KMS-11 (cell line): ENCODE results near the gene RUNDC3A.

ENCODE experiments used
- H2AFZ ChIP-seq: fragments of 200-600 bp; sonication (generic); 2 replicates; pipeline ENCODE4 v1.6.1; 2016; ENCODE audit warnings: antibody characterized with exemption, mixed run types, low read depth
- H3K27ac ChIP-seq: fragments of 200-600 bp; sonication (generic); 2 replicates; pipeline ENCODE4 v1.6.1; 2016; ENCODE audit warnings: mild to moderate bottlenecking, mixed run types
- H3K27me3 ChIP-seq: fragments of 200-600 bp; sonication (generic); 2 replicates; pipeline ENCODE4 v1.6.1; 2017; ENCODE audit warnings: mild to moderate bottlenecking, low read depth, mixed run types, moderate library complexity; ENCODE audit not compliant: insufficient read depth
- H3K36me3 ChIP-seq: fragments of 200-600 bp; sonication (generic); 2 replicates; pipeline ENCODE4 v1.6.1; 2017; ENCODE audit warnings: mild to moderate bottlenecking, mixed run types; ENCODE audit not compliant: insufficient read depth
- H3K4me1 ChIP-seq: fragments of 200-600 bp; sonication (generic); 2 replicates; pipeline ENCODE4 v1.6.1; 2016; ENCODE audit warnings: mild to moderate bottlenecking, low read depth, mixed run types; ENCODE audit not compliant: poor library complexity, severe bottlenecking
- H3K4me2 ChIP-seq: fragments of 200-600 bp; sonication (generic); 2 replicates; pipeline ENCODE4 v1.7.0; 2016; ENCODE audit warnings: mild to moderate bottlenecking, mixed run types
- H3K4me3 ChIP-seq: fragments of 200-600 bp; sonication (generic); IDR thresholded peaks from 2 replicates; pipeline ENCODE4 v1.6.1; 2017; ENCODE audit warnings: low read depth, low read length, mixed read lengths; ENCODE audit not compliant: insufficient read depth
- H3K79me2 ChIP-seq: fragments of 200-600 bp; sonication (generic); 2 replicates; pipeline ENCODE4 v1.6.1; 2016; ENCODE audit warnings: low read depth, mixed run types; ENCODE audit not compliant: insufficient read depth
- H3K9ac ChIP-seq: fragments of 200-600 bp; sonication (generic); 2 replicates; pipeline ENCODE4 v1.6.1; 2016; ENCODE audit warnings: mild to moderate bottlenecking, mixed run types
- H4K20me1 ChIP-seq: fragments of 200-600 bp; sonication (generic); 2 replicates; pipeline ENCODE4 v1.6.1; 2016; ENCODE audit warnings: mild to moderate bottlenecking, mixed run types; ENCODE audit not compliant: insufficient read depth
- TF ChIP-seq, protein P1 (sequence below): fragments of 200-600 bp; sonication (generic); conservative IDR thresholded peaks from 2 replicates; pipeline ENCODE4 v1.6.1; 2017; ENCODE audit warnings: low read depth, mild to moderate bottlenecking, antibody characterized with exemption, low read length, moderate library complexity, mixed read lengths

Gene RUNDC3A

DNA sequence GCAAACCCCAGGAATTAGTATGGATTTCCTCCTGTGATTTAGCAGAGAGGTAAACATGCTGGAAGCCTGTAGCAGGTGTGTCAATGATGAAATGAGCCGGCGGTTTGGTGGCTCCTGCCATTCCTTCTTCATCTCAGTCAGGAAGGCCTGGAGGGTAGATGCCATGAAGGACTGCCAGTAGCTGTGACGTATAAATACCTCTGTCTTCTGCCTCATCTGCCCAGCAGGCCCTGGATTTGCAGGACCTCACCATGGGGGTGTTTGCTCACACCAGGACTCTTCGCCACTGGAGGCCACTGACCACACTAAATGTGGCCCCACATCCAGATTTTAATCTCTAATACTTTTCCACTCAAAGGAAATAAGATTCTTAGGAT is 24.4 kb upstream of the RUNDC3A start:
- Histone ChIP-seq H3K27me3 (peaks cover 8% of the 10 kb centered on the region; the same call in 1 of the 2 replicates), H2AFZ (no peak overlapping the region)
- TF ChIP-seq, protein P1, sequence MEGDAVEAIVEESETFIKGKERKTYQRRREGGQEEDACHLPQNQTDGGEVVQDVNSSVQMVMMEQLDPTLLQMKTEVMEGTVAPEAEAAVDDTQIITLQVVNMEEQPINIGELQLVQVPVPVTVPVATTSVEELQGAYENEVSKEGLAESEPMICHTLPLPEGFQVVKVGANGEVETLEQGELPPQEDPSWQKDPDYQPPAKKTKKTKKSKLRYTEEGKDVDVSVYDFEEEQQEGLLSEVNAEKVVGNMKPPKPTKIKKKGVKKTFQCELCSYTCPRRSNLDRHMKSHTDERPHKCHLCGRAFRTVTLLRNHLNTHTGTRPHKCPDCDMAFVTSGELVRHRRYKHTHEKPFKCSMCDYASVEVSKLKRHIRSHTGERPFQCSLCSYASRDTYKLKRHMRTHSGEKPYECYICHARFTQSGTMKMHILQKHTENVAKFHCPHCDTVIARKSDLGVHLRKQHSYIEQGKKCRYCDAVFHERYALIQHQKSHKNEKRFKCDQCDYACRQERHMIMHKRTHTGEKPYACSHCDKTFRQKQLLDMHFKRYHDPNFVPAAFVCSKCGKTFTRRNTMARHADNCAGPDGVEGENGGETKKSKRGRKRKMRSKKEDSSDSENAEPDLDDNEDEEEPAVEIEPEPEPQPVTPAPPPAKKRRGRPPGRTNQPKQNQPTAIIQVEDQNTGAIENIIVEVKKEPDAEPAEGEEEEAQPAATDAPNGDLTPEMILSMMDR = no peak

DNA sequence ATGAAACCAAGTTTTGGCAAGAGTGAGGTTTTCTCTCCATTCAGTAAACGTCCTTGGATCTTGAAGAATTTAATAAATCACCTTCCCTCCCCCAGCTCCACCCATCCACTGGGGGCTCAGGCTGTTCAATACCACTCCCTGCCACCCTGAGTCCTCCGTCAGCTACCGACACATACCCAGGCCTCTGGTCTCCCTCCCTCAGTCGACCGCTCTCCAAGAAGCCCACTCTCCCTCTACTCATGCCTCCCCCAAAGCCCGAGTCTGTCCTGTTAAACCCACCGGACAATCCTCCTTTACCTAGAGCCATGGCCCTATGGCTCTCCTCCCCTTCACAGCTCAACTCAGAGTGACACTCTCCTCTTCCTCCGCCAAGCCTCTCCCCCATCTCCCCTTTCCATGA is 20.8 kb upstream of the RUNDC3A start:
- no peaks in the 10 kb centered on the region for H3K4me1 ChIP-seq
- no peaks in the 10 kb centered on the region for H4K20me1 ChIP-seq
- no peak overlapping the region for H3K4me3 ChIP-seq
- no peak overlapping the region for H2AFZ ChIP-seq
- TF ChIP-seq, protein P1 = no peak
- H3K79me2 ChIP-seq = no peaks in the 10 kb centered on the region
- H3K36me3 ChIP-seq = no peaks in the 10 kb centered on the region
- no peak overlapping the region for H3K9ac ChIP-seq
- H3K27me3 ChIP-seq = peaks cover 10% of the 10 kb centered on the region; the same call in 1 of the 2 replicates
- no peak overlapping the region for H3K27ac ChIP-seq
- no peak overlapping the region for H3K4me2 ChIP-seq

More for the DNA sequence above, 24.4 kb upstream of the RUNDC3A start:
- Histone ChIP-seq H3K9ac (no peak overlapping the region), H4K20me1 (no peaks in the 10 kb centered on the region), H3K27ac (no peak overlapping the region), H3K79me2 (no peaks in the 10 kb centered on the region), H3K4me1 (peaks cover 8% of the 10 kb centered on the region), H3K4me3 (no peak overlapping the region), H3K4me2 (no peak overlapping the region), H3K36me3 (no peaks in the 10 kb centered on the region)

DNA sequence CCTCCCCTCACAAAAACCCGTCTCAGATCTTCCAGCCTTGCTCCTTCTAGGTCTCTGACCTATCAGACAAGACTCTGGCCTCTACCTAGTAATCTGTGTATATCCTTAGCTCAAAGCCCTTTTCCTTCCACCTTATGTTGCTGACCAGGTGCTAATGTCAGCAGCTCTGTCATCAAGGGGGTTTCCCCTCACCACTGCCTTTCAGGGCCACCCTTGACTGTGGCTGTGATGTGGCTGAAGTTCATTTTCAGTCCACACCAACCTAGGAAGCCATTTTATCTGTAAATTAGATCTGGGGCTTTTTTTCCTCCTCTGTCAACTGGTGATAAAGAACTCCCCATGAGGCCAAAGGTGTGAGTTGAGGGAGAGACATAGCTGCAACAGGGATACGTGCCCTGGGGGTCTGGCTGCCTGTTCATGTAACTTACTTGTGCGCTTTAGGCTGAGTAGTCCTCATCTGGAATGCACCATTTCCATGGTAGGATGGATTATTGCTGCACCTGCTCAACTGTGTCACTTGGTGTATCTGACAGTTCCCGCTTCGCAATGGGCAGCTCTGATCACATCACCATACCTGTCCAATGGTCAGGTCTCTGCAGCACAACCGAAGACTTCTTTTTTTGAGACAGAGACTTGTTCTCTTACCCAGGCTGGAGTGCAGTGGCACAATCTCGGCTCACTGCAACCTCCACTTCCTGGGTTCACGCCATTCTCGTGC is 14.7 kb upstream of the RUNDC3A start:
- peaks cover 4% of the 10 kb centered on the region; the same call in 1 of the 2 replicates for H3K27me3 ChIP-seq
- no peaks in the 10 kb centered on the region for H3K79me2 ChIP-seq
- H4K20me1 ChIP-seq = no peaks in the 10 kb centered on the region
- TF ChIP-seq, protein P1 = no peak
- no peak overlapping the region; the same call in 1 of the 2 replicates for H3K4me2 ChIP-seq
- H2AFZ ChIP-seq = no peak overlapping the region
- H3K4me1 ChIP-seq = peaks cover 4% of the 10 kb centered on the region
- H3K4me3 ChIP-seq = no peak overlapping the region
- H3K9ac ChIP-seq = no peak overlapping the region
- no peak overlapping the region for H3K27ac ChIP-seq
- no peaks in the 10 kb centered on the region for H3K36me3 ChIP-seq

- H3K36me3 ChIP-seq = no peaks in the 10 kb centered on the region
- TF ChIP-seq, protein P1 = no peak
- no peaks in the 10 kb centered on the region for H3K79me2 ChIP-seq
- no peak overlapping the region for H2AFZ ChIP-seq
- H3K4me1 ChIP-seq = peaks cover 4% of the 10 kb centered on the region
- no peak overlapping the region for H3K4me2 ChIP-seq
- H3K27me3 ChIP-seq = peaks cover 6% of the 10 kb centered on the region; the same call in 1 of the 2 replicates
- no peak overlapping the region for H3K9ac ChIP-seq
- H4K20me1 ChIP-seq = 0 out of 2 replicates have a peak, but pooled peaks cover 3% of the 10 kb centered on the region
- H3K4me3 ChIP-seq = no peak overlapping the region
- no peak overlapping the region for H3K27ac ChIP-seq
Measured at GRCh38 chr17:44297975-44298374, 10.4 kb upstream of the RUNDC3A start.
